AG08395 (cell line): ENCODE results near the gene NIF3L1.
"Not testable (repeated sequence)": the region's sequence is repeated elsewhere in the genome, so short reads cannot be mapped to it uniquely, and the experiment has no call there.

ENCODE experiments used
- DNase-seq: peaks from one replicate; pipeline ENCODE4 v3.0.0; 2012; ENCODE audit warnings: mixed read lengths, low spot score

NIF3L1 gene

GRCh38 chr2:200871151-200871550, 18.0 kb upstream of the NIF3L1 start:
- no peak for DNase-seq

GRCh38 chr2:200873560-200873959, 15.6 kb upstream of the NIF3L1 start:
- no peak for DNase-seq

GRCh38 chr2:200877443-200877842, 11.7 kb upstream of the NIF3L1 start:
- no peak for DNase-seq

GRCh38 chr2:200878289-200878880, 10.8 kb upstream of the NIF3L1 start:
- no peak for DNase-seq

GRCh38 chr2:200881715-200882249, 7.4 kb upstream of the NIF3L1 start:
- DNase-seq: not testable (repeated sequence)

GRCh38 chr2:200899482-200899881, 10.3 kb downstream of the NIF3L1 start:
- DNase-seq: no peak

- DNase-seq: peak; percentile 92
Observed at GRCh38 chr2:200901459-200902072, 12.4 kb downstream of the NIF3L1 start.

- peak; percentile 72 for DNase-seq
Observed at GRCh38 chr2:200905618-200906296, 16.6 kb downstream of the NIF3L1 start.

GRCh38 chr2:200909958-200910357, 20.8 kb downstream of the NIF3L1 start:
- DNase-seq: no peak

- DNase-seq: peak; percentile 72
Observed at GRCh38 chr2:200913654-200914053, 24.5 kb downstream of the NIF3L1 start.

- DNase-seq: no peak
Observed at GRCh38 chr2:200922439-200922838, 33.3 kb downstream of the NIF3L1 start.

GRCh38 chr2:200929334-200930249, 40.4 kb downstream of the NIF3L1 start:
- peak; percentile 15 for DNase-seq

- no peak for DNase-seq
Observed at GRCh38 chr2:200930947-200931626, 41.9 kb downstream of the NIF3L1 start.

- no peak for DNase-seq
Observed at GRCh38 chr2:200939832-200940231, 50.7 kb downstream of the NIF3L1 start.

GRCh38 chr2:200943527-200944105, 54.4 kb downstream of the NIF3L1 start:
- no peak for DNase-seq

- DNase-seq: peak; percentile 30
Observed at GRCh38 chr2:200944467-200945394, 55.6 kb downstream of the NIF3L1 start.

- DNase-seq: no peak
Observed at GRCh38 chr2:200945395-200945729, 56.2 kb downstream of the NIF3L1 start.

- DNase-seq: no peak
Observed at GRCh38 chr2:200950378-200950777, 61.2 kb downstream of the NIF3L1 start.
